ENCODE results near the gene TMPO.
A peak's percentile ranks its signal among the peaks of the same experiment; 100 is the strongest.
"Not testable (repeated sequence)": the region's sequence is repeated elsewhere in the genome, so short reads cannot be mapped to it uniquely, and the experiment has no call there.

Gene TMPO

DNA sequence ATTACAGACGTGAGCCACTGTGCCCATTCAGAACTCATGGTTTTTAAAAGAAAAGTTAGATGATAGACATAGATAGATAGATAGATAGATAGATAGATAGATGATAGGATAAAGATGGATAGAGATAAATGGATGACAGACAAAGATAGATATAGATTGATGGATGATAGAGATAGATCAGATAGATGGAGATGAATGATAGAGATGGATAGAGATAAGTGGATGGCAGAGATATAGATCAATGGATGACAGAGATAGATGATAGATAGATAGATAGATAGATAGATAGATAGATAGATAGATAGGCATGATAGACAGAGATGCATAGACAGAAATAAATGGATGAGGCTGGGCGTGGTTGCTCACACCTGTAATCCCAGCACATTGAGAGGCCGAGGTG, 64.4 kb downstream of the TMPO start:
- DNase-seq = no peak

DNA sequence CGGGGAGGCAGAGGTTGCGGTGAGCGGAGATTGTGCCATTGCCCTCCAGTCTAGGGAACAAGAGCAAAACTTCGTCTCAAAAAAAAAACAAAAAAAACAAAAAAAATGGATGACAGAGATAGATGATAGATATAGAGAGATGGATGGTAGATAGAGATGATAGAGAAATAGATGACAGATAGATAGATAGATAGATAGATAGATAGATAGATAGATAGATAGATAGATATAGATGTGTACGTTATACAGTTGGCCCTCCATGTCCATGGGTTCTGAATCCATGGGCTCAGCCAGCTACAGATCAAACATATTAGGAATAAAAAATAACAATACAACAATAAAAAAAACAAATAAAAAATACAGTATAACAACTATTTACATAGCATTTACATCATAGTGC, 65.3 kb downstream of the TMPO start:
- no peak for DNase-seq

DNA sequence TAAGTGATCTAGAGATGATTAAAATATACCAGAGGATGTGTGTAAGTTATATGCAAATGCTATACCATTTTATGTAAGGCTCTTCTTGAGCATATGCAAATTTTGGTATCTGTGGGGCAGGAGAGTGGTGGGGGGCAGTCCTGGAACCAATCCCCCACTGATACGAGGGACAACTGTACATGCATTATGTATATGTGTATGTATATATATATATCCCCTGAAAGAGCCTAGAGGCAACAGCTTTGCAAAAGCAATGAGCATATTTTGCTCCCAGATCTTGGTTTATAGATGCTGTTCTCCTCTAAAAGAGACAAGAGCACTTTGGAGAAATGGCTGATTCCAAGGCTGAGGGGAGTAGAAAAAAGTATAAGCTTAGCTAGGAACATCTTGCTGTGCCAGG, 65.7 kb downstream of the TMPO start:
- no peak for DNase-seq

DNA sequence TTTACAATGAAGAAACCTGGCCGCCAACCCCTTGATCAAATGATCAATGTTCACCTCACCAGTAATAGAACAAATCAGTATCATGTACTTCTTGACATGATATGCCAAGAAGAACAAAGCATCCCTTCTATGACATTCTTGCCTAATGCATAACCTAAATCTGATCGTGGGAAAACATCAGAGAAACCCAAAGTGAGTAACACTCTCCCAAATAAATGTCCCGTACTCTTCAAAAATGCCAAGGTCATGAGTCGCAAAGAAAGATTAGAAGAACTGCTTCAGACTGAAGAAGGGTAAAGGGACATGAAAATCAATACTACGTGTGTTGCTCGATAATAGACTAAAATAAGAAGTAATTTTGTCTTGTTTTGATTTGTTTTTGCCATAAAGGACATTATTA, 66.7 kb downstream of the TMPO start:
- peak; percentile 66 for DNase-seq

DNA sequence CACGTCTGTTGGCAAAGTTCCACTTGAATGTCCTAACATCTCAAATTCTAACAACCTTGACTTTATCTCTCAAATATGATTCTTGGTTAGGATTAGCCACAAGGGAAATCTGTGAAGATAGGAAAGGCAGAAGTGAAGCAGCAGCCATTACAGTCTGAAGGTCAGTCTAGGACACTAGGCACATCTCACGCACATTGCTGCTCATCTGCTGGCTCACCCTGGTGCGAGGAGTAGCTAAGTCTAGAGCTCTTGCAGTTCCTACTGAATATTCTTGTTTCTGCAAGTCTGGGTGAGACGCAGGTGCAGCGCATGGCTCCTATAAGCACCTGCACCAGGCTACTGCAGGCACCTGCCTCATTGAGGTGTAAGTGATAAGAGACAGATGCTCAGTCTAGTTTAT, 71.7 kb downstream of the TMPO start:
- DNase-seq = no peak

DNA sequence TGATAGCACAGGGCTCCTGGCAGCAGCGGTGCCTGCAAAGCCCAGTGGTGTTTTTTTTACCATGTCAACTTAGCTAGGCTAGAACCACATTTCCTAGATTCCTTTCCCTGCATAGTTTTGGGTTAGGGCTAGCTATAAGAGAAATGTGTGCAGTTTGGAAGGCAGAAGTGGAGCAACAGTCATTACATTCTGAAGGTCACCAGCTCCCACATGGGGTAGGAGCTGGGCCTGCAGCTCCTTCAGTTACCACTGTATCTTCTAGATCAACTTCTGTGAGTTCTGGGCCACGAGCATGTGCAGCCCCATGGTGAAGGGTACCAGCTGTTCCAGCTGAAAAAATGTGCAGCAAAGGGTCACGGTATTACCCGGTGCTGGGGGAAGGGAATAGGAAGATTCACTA, 75.8 kb downstream of the TMPO start:
- DNase-seq = no peak

DNA sequence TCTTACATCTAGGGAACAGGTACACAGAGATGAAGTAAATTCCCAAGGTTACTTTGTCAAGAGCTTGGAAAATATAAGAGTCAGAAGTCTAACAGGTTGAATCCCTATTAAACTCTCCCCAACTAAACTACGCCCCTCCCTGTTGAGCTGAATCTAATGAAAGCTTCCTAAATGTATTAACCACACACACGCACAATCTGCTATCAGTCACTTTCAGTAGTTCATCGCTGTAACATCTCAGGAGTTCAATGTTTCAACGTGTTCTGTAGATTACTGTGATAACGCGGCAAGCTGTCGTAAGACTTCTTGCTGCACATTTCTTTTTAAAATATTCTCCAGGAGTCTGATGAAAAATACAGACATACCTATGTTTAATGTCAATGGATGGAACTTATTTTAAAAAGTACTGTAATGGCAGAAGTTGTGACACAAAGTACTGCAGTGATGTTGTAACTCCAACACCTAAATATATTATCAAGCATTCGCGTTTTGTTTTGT, 77.5 kb downstream of the TMPO start:
- no peak for DNase-seq

DNA sequence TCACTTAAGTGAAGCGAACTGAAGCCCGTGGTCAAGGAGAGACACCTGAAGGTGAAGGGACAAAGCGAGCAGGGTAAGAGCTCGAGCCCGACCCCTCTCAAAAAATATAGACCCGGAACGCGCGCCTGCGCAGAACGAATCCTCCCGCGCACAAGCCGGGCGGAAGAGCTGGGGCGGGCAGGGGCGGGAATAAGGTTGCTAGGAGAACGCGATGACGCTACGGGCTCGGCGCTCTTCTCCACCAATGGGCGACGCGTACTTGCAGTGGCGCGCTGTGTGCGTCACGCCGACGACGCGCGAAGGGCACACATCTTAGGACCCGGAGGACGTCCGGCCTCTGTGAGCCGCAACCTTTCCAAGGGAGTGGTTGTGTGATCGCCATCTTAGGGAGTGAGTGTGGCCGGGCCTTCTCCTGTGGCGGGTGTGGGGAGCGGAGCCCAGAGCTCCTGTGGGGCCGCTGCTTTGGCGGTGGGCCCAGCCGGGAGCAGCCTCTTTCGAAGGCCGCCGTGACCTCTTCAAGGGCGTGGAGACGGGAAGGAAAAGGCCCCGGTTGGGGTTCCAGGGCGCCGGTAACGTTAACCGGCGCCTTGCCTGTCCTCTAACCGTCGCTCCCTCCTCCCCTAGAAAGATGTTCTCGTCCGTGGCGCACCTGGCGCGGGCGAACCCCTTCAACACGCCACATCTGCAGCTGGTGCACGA, 78.1 kb downstream of the TMPO start, which contains the start of gene SLC25A3:
SLC25A3 (plus strand) TSS at position 336 of the 699 bp plus-strand sequence; CDS start at position 629, 293 bp downstream.
- peak; percentile 97 for DNase-seq

DNA sequence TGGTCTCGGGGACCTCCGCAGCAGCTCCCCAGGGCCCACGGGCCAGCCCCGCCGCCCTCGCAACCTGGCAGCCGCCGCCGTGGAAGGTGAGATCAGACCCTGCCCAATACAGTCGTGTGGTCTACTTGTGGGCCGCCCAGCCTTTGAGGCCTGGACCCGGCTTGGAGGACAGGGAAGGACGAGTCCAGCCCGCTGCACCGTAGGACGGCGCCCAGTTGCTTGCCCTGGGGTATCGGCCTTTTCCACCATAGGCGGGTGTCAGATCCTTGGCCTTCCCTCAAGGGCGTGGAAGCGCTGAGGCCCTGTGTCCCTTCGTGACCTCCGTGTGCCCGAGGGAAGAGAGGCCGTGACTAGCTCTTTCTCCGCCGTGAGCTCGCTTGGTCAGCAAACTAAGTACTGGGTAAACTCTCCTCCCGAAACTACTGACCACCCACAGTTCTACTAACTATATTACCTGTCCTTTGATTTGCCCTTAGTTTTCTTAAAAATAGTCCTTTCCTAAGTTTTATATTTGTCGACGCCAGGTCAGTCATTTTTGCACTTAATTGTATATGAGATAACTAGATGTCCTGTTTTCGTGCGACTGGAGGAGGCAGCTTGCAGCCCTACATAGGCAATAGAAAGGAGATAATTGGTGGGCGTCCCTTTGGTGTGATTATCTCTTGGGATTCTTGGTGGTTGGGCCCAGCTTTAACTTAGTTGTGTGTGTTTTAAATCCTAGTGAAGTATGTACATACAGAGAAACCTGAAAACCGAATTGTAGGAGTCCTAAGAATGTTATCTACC, 78.9 kb downstream of the TMPO start:
- DNase-seq = peak; percentile 21

DNA sequence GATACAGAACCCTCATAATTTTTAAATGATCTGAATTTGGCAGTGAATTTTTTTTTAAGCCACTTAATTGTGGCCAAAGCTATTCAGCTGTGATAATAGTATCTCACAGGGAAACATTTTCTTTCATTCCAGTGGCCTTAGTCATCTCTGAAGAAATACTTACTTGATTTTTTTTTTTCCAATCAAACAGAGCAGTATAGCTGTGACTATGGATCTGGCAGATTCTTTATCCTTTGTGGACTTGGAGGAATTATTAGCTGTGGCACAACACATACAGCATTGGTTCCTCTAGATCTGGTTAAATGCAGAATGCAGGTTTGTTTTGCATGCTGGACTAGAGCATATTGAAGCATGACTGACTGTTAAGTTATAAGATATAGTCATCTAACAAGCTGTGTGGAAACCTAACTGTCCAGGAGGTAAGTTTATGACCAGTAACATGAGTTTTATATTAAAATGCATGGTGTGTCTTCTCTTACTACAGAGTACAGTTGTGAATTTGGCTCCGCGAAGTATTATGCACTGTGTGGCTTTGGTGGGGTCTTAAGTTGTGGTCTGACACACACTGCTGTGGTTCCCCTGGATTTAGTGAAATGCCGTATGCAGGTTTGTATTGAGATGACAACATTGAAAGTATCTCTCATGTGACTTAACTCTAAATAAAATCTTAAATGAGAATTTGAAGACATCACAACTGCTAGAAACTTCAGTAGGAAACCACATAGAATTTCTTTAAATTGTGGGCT, 80.0 kb downstream of the TMPO start:
- DNase-seq = peak; percentile 84

DNA sequence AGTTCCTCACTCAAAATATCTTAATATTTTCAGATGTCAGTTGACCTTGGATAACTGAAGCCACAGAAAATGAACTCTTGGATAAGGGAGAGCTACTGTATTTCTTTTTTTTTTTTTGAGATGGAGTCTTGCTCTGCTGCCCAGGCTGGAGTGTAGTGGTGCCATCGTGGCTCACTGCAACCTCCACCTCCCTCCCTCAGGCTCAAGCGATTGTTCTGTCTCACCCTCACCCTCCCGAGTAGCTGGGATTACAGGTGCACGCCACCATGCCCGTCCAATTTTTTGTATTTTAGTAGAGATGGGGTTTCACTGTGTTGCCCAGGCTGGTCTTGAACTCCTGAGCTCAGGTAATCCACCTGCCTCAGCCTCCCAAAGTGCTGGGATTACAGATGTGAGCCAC, 81.9 kb downstream of the TMPO start:
- not testable (repeated sequence) for DNase-seq

All from EL (cell line).